Nephron (organoid): ENCODE measurements around the gene SBF2.

Experiments used
- H3K27ac Mint-ChIP-seq, 3 experiments: 2 replicates each; pipeline ENCODE4 v1.8.0; 2020; ENCODE audit warnings: mixed read lengths in 3 of 3, mild to moderate bottlenecking in 2 of 3, moderate library complexity in 1 of 3
- H3K27me3 Mint-ChIP-seq: 2 replicates; pipeline ENCODE4 v1.8.0; 2021; ENCODE audit warnings: low read depth, mild to moderate bottlenecking, moderate library complexity, mixed read lengths
- H3K36me3 Mint-ChIP-seq: 2 replicates; pipeline ENCODE4 v1.8.0; 2020; ENCODE audit warnings: low read depth, mixed read lengths
- H3K4me1 Mint-ChIP-seq: 2 replicates; pipeline ENCODE4 v1.8.0; 2020; ENCODE audit warnings: mixed read lengths
- H3K4me3 Mint-ChIP-seq, 3 experiments: 2 replicates each; pipeline ENCODE4 v1.8.0; 2020; ENCODE audit warnings: mild to moderate bottlenecking in 3 of 3, mixed read lengths in 3 of 3, moderate library complexity in 2 of 3
- H3K9me3 Mint-ChIP-seq: 2 replicates; pipeline ENCODE4 v1.8.0; 2020; ENCODE audit warnings: mixed read lengths
- CTCF ChIP-seq, 3 experiments: fragments of 200-600 bp; sonication (generic); IDR thresholded peaks; one replicate each; pipeline ENCODE4 v1.5.0; 2021; ENCODE audit warnings: antibody characterized with exemption in 3 of 3; ENCODE audit not compliant: unreplicated experiment in 3 of 3

The SBF2 gene

GRCh38 chr11:9825895-9826294, 468.1 kb downstream of the SBF2 start:
- H3K27ac Mint-ChIP-seq = no peak overlapping the region
- H3K36me3 Mint-ChIP-seq = peaks cover 27% of the 10 kb centered on the region
- peaks cover 5% of the 10 kb centered on the region for H3K4me1 Mint-ChIP-seq
- H3K27me3 Mint-ChIP-seq = no peaks in the 10 kb centered on the region
- H3K9me3 Mint-ChIP-seq = no peaks in the 10 kb centered on the region
- no peak for TF ChIP-seq CTCF (IDR thresholded peaks at IDR 0.05; ENCODE audit: unreplicated experiment in 3 of 3)
- no peak overlapping the region for H3K4me3 Mint-ChIP-seq

GRCh38 chr11:9825315-9825714, 468.7 kb downstream of the SBF2 start:
- Mint-ChIP-seq H3K27ac (no peak overlapping the region), H3K9me3 (no peaks in the 10 kb centered on the region), H3K27me3 (no peaks in the 10 kb centered on the region), H3K4me1 (peaks cover 5% of the 10 kb centered on the region), H3K4me3 (no peak overlapping the region), H3K36me3 (peaks cover 27% of the 10 kb centered on the region)
- no peak for TF ChIP-seq CTCF (IDR thresholded peaks at IDR 0.05; ENCODE audit: unreplicated experiment in 3 of 3)

- no peak for TF ChIP-seq CTCF (IDR thresholded peaks at IDR 0.05; ENCODE audit: unreplicated experiment in 3 of 3)
- no peaks in the 10 kb centered on the region for H3K27me3 Mint-ChIP-seq
- no peaks in the 10 kb centered on the region for H3K9me3 Mint-ChIP-seq
- peaks cover 24% of the 10 kb centered on the region for H3K36me3 Mint-ChIP-seq
- H3K4me1 Mint-ChIP-seq = peaks cover 5% of the 10 kb centered on the region
- no peak overlapping the region for H3K4me3 Mint-ChIP-seq
- H3K27ac Mint-ChIP-seq = no peak overlapping the region
Observed at GRCh38 chr11:9823887-9824385, 470.1 kb downstream of the SBF2 start.

- Mint-ChIP-seq H3K27me3 (no peaks in the 10 kb centered on the region), H3K4me1 (peaks cover 5% of the 10 kb centered on the region), H3K36me3 (peaks cover 25% of the 10 kb centered on the region)
Observed at GRCh38 chr11:9823439-9823838, 470.6 kb downstream of the SBF2 start.

GRCh38 chr11:9821008-9821752, 472.8 kb downstream of the SBF2 start:
- H3K4me3 Mint-ChIP-seq = no peak overlapping the region

More at GRCh38 chr11:9823439-9823838, 470.6 kb downstream of the SBF2 start:
- H3K27ac Mint-ChIP-seq = no peak overlapping the region
- H3K9me3 Mint-ChIP-seq = no peaks in the 10 kb centered on the region
- H3K4me3 Mint-ChIP-seq = no peak overlapping the region
- no peak for TF ChIP-seq CTCF (IDR thresholded peaks at IDR 0.05; ENCODE audit: unreplicated experiment in 3 of 3)

More at GRCh38 chr11:9821008-9821752, 472.8 kb downstream of the SBF2 start:
- no peak overlapping the region for H3K27ac Mint-ChIP-seq
- H3K27me3 Mint-ChIP-seq = no peaks in the 10 kb centered on the region
- H3K36me3 Mint-ChIP-seq = peaks cover 10% of the 10 kb centered on the region
- H3K4me1 Mint-ChIP-seq = peaks cover 5% of the 10 kb centered on the region
- H3K9me3 Mint-ChIP-seq = no peaks in the 10 kb centered on the region
- no peak for TF ChIP-seq CTCF (IDR thresholded peaks at IDR 0.05; ENCODE audit: unreplicated experiment in 3 of 3)
